OCI-LY1 (cell line): Measurements from ENCODE around the gene SPG11.
"Not testable (repeated sequence)": the region's sequence is repeated elsewhere in the genome, so short reads cannot be mapped to it uniquely, and the experiment has no call there.

ENCODE experiments used
- CTCF ChIP-seq: fragments of 200-600 bp; sonication (generic), shearing (Covaris generic); IDR thresholded peaks from 2 replicates; pipeline ENCODE4 v1.5.1; 2017; ENCODE audit warnings: mild to moderate bottlenecking, antibody characterized with exemption, low read length, moderate library complexity, mixed read lengths
- EZH2 ChIP-seq: fragments of 200-600 bp; sonication (generic), shearing (Covaris generic); IDR thresholded peaks from 2 replicates; pipeline ENCODE4 v1.8.0; 2017; ENCODE audit warnings: borderline replicate concordance, mixed run types, mild to moderate bottlenecking, antibody characterized with exemption, low read length, moderate library complexity, mixed read lengths

- TF ChIP-seq EZH2, CTCF: not testable (repeated sequence)
Observed at GRCh38 chr15:44549152-44549551, 114.3 kb downstream of the SPG11 start.
